ENCODE data around the gene TNFRSF25. TPM values are rescaled to one million over a fixed set of nuclear protein-coding genes. Genes with fewer than 3 reads are reported as not detected.

Gene TNFRSF25
- total RNA-seq, 2 experiments from 2014 or later: 57.3 to 66.7 TPM

GRCh38 chr1:6508154-6508815 lies 42.3 kb upstream of the TNFRSF25 start:
- no peaks in the 10 kb centered on the region for H3K27me3 Mint-ChIP-seq
- no peak for DNase-seq
- no peaks in the 10 kb centered on the region for H3K36me3 Mint-ChIP-seq (ENCODE audit: low read depth)
- intact Hi-C loops (cut with DNase I, micrococcal nuclease): no loop called here
- ChIA-PET POLR2A (no interaction called here), CTCF (interaction anchor here (1.1 kb wide), 1 partner anchor 14 kb away, joined by 3 read pairs; no protein-coding TSS in a partner anchor)
- no peak overlapping the region for H3K4me3 Mint-ChIP-seq
- ATAC-seq: no peak
- H3K9me3 Mint-ChIP-seq (ENCODE audit: low read depth): no peaks in the 10 kb centered on the region
- no peak overlapping the region for H3K27ac Mint-ChIP-seq
- no peaks in the 10 kb centered on the region for H3K4me1 Mint-ChIP-seq

DNA sequence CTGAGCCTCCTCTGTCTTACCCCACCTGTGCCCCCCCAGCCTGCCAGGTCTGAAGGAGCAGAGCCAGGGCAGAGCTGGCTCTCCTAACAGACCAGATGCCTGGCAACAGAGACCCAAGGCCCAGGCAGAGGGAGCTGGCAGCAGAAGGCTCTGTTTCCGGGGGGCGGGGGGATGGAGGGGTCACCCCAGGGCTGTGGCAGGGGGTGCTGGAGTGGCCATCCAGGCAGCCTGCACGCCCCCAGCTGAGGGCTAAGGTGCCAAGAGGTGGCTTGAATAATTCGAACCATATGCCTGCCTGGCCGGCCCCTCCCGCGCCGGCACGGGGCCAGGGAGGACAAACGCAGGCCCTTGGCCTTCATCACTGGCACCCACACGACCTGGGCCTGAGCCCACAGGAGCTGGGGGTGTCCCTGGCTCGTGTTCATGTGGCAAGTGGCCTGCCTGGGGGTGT lies 41.5 kb upstream of the TNFRSF25 start:
- Mint-ChIP-seq H3K4me1 (no peaks in the 10 kb centered on the region), H3K36me3 (ENCODE audit: low read depth) (no peaks in the 10 kb centered on the region), H3K9me3 (ENCODE audit: low read depth) (no peaks in the 10 kb centered on the region), H3K4me3 (no peak overlapping the region), H3K27ac (no peak overlapping the region), H3K27me3 (no peaks in the 10 kb centered on the region)
- ATAC-seq (no peak), DNase-seq (no peak)
- POLR2A ChIA-PET: no interaction called here
- CTCF ChIA-PET: interaction anchor here (0.5 to 1.1 kb wide), 5 partner anchors 17 to 1239 kb away, joined by 3 read pairs; no protein-coding TSS in a partner anchor
- intact Hi-C loops (cut with DNase I, micrococcal nuclease): no loop called here

GRCh38 chr1:6507037-6507428 lies 41.1 kb upstream of the TNFRSF25 start:
- ChIA-PET CTCF (interaction anchor here (0.5 to 1.1 kb wide), 5 partner anchors 17 to 1240 kb away, joined by 3 read pairs; no protein-coding TSS in a partner anchor), POLR2A (no interaction called here)
- no peak for DNase-seq

GRCh38 chr1:6506210-6507036 lies 40.5 kb upstream of the TNFRSF25 start:
- Mint-ChIP-seq H3K36me3 (ENCODE audit: low read depth) (no peaks in the 10 kb centered on the region), H3K9me3 (ENCODE audit: low read depth) (no peaks in the 10 kb centered on the region), H3K4me1 (no peaks in the 10 kb centered on the region), H3K27me3 (no peaks in the 10 kb centered on the region), H3K4me3 (no peak overlapping the region), H3K27ac (no peak overlapping the region)
- ChIA-PET CTCF (interaction anchor here (0.9 to 1.1 kb wide), 3 partner anchors 23 to 268 kb away, joined by 3 read pairs; no protein-coding TSS in a partner anchor), POLR2A (no interaction called here)
- intact Hi-C loops (cut with DNase I, micrococcal nuclease): no loop called here
- DNase-seq: no peak
- no peak for ATAC-seq

More at GRCh38 chr1:6507037-6507428, 41.1 kb upstream of the TNFRSF25 start:
- no peak for ATAC-seq
- intact Hi-C loops (cut with DNase I, micrococcal nuclease): no loop called here
- H3K9me3 Mint-ChIP-seq (ENCODE audit: low read depth): no peaks in the 10 kb centered on the region
- no peaks in the 10 kb centered on the region for H3K36me3 Mint-ChIP-seq (ENCODE audit: low read depth)
- H3K4me3 Mint-ChIP-seq: no peak overlapping the region
- no peak overlapping the region for H3K27ac Mint-ChIP-seq
- H3K27me3 Mint-ChIP-seq: no peaks in the 10 kb centered on the region
- no peaks in the 10 kb centered on the region for H3K4me1 Mint-ChIP-seq

DNA sequence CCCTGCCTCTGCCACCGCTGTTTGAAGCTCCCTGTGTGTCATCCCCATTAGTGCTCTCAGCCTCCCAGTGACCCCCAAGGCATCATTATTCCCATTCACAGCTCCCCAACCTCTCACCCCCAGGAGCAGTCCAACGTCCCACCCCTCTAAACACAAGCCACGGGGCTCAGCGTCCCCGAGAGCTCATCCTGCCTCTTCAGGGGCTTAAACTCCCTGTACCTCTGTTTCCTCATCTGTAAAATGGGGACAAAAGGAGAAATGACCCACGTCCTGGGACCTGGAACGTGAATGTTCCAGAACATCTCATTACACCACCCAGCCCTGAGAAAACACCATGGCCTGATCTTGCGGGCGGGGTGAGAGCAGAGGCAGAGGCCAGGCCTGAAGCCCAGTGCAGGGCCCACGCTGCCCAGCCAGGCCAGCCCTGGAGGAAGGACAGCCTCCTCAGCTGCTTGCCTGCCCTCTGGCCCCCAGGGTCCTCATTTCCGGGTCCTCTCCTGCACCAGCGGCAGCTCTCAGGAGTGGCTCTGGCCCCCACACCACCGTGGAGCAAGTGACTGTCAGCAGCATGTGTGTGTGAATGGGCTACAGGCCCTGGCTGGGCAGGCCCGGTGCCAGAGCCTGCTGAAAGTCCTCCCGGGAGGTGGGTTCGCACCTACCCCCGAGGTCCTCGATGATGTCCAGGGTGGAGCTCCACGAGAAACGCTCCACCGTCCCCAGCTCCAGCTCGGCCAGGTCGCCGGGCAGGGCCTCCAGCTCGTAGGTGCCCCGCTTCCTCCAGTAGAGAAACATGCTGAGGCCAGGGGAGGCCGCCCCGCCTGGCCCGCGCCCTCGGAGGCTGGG lies 39.6 kb upstream of the TNFRSF25 start:
- Mint-ChIP-seq H3K36me3 (ENCODE audit: low read depth) (no peaks in the 10 kb centered on the region), H3K4me1 (no peaks in the 10 kb centered on the region), H3K27ac (no peak overlapping the region), H3K4me3 (no peak overlapping the region), H3K9me3 (ENCODE audit: low read depth) (no peaks in the 10 kb centered on the region), H3K27me3 (peaks cover 4% of the 10 kb centered on the region)
- POLR2A ChIA-PET: no interaction called here
- ATAC-seq (no peak), DNase-seq (no peak)
- CTCF ChIA-PET: interaction anchor here (0.6 to 0.8 kb wide), 4 partner anchors 10 to 417 kb away, joined by 3 read pairs; no protein-coding TSS in a partner anchor
- intact Hi-C loops (cut with DNase I, micrococcal nuclease): no loop called here

GRCh38 chr1:6504887-6505286 lies 38.9 kb upstream of the TNFRSF25 start:
- intact Hi-C loops (cut with DNase I, micrococcal nuclease): no loop called here
- Mint-ChIP-seq H3K27me3 (peaks cover 4% of the 10 kb centered on the region), H3K4me3 (no peak overlapping the region), H3K9me3 (ENCODE audit: low read depth) (no peaks in the 10 kb centered on the region), H3K4me1 (no peaks in the 10 kb centered on the region), H3K27ac (no peak overlapping the region), H3K36me3 (ENCODE audit: low read depth) (no peaks in the 10 kb centered on the region)
- CTCF ChIA-PET: interaction anchor here (0.6 to 0.8 kb wide), 2 partner anchors 9 to 27 kb away, joined by 3 read pairs; no protein-coding TSS in a partner anchor
- POLR2A ChIA-PET: no interaction called here
- DNase-seq (no peak), ATAC-seq (no peak)

DNA sequence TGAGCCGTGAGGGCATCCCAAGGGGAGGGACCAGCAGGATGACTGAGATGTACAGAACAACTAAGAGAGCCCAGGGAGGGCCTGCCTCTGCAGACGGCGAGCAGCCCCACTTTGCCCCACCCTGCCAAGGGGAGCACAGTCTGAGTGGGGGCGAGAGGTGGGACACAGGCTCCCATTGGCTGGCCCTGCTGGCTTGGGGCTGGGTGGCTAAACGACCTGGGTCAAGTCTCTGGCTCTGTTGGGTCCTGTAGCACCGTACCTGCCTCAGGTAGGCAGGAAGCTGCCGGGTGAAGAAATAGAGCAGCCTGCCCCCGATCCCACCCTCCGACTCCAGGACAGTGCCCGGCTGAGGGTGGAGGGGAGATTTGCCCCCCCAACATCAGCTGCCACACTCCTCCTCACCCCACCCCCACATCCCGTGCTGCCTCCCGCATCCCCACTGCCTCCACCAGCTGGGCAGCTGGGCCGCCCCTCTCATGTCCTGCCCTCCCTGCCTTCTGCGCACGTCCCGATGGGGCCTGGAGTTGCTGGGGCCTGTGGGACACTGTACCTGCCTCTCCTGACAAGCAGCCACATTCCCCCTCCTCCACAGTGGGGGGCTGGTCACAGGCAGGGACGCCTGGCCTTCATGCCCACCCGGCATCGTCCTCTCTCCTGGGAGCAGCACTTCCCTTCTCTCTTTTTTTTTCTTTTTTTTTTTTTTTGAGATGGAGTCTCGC lies 38.1 kb upstream of the TNFRSF25 start:
- CTCF ChIA-PET: no interaction called here
- DNase-seq: no peak
- Mint-ChIP-seq H3K36me3 (ENCODE audit: low read depth) (no peaks in the 10 kb centered on the region), H3K9me3 (ENCODE audit: low read depth) (no peaks in the 10 kb centered on the region), H3K4me3 (no peak overlapping the region), H3K27me3 (peaks cover 4% of the 10 kb centered on the region), H3K4me1 (no peaks in the 10 kb centered on the region), H3K27ac (no peak overlapping the region)
- ATAC-seq: no peak
- intact Hi-C loops (cut with DNase I, micrococcal nuclease): no loop called here
- POLR2A ChIA-PET: no interaction called here

DNA sequence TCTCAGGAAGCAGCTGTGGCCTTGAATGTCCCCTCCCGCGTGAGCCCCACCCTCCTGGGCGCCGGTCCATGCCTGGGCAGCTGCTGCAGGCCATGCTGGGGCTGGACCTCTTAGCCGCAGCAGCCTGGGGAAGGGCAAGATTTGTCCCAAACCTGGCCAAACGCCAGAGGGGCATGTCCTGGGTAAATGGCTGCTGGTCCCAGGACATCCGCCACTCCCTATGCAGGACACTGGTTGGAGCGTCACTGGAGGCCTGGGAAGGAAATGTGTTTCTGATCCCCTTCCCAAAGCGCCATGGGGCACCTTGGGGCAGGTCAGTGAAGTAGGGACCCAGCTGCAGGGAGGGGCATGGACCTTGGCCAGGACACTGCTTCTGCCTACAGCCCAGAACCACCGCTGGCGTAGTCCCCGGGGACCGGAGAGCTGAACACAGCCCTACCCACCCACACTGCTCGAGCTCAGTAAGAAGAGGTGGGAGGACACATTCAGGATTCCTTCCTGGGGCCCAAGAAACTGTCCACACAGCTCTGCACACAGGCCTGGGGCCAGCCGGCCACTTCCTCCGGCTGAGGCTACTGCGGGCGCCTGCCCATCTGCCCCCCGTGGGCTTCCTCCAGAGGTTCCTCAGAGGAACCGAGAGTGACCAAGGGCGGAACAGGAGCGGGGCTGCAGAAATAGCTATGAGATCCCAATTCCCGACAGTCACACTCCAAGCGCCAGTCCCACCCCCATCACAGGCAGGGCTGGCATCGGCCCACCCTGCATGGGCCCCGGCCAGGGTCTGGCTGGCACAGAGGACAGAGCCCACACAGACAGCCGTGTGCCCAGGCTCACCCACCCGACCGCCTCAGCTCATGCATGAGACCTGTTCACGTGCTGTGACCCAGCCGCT lies 36.3 kb upstream of the TNFRSF25 start:
- CTCF ChIA-PET: interaction anchor here (1.4 kb wide), 1 partner anchor 12 kb away, joined by 4 read pairs; no protein-coding TSS in a partner anchor
- intact Hi-C loops (cut with DNase I, micrococcal nuclease): no loop called here
- Mint-ChIP-seq H3K27me3 (peaks cover 9% of the 10 kb centered on the region), H3K36me3 (ENCODE audit: low read depth) (no peaks in the 10 kb centered on the region), H3K9me3 (ENCODE audit: low read depth) (no peaks in the 10 kb centered on the region), H3K4me3 (no peak overlapping the region), H3K4me1 (peaks cover 6% of the 10 kb centered on the region), H3K27ac (no peak overlapping the region)
- DNase-seq: no peak
- ATAC-seq: no peak
- POLR2A ChIA-PET: no interaction called here

DNA sequence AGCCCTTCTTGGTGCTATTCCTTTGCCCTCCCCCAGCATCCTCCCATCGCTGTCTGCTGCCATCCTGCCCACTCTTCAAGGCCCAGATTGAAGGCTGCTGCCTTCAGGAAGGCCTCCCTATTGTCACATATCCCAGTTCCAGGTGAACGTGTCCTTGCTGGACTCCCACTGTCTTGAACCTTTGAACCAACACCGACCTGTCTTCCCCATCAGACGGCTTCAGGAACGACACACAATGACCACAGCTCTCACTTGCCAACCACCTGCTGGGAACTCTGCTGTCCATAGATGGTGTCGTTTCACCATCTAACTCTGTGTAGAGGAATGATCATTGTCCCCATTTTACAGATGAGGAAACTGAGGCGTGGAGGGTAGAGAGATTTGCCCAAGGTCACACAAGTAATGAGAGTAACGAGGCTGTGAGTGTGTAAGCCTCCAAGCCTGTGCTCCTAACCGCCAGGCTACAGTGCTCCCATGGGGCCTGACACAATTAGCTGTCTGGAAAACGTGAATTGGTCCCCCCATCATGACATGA lies 35.4 kb upstream of the TNFRSF25 start:
- intact Hi-C loops (cut with DNase I, micrococcal nuclease): no loop called here
- ATAC-seq: no peak
- POLR2A ChIA-PET: no interaction called here
- no peak overlapping the region for H3K27ac Mint-ChIP-seq
- no peak overlapping the region for H3K4me3 Mint-ChIP-seq
- peaks cover 9% of the 10 kb centered on the region for H3K27me3 Mint-ChIP-seq
- no peaks in the 10 kb centered on the region for H3K36me3 Mint-ChIP-seq (ENCODE audit: low read depth)
- H3K4me1 Mint-ChIP-seq: peaks cover 6% of the 10 kb centered on the region
- no peak for DNase-seq
- CTCF ChIA-PET: no interaction called here
- no peaks in the 10 kb centered on the region for H3K9me3 Mint-ChIP-seq (ENCODE audit: low read depth)

GRCh38 chr1:6500544-6501278 lies 34.7 kb upstream of the TNFRSF25 start:
- Mint-ChIP-seq H3K4me3 (no peak overlapping the region), H3K4me1 (peaks cover 6% of the 10 kb centered on the region), H3K9me3 (ENCODE audit: low read depth) (no peaks in the 10 kb centered on the region), H3K27ac (no peak overlapping the region), H3K36me3 (ENCODE audit: low read depth) (no peaks in the 10 kb centered on the region), H3K27me3 (peaks cover 9% of the 10 kb centered on the region)
- intact Hi-C loops (cut with DNase I, micrococcal nuclease): no loop called here
- ATAC-seq (no peak), DNase-seq (no peak)
- ChIA-PET CTCF (no interaction called here), POLR2A (no interaction called here)
